Measurements from ENCODE around the gene SYNE3.
A peak's percentile ranks its signal among the peaks of the same experiment; 100 is the strongest.

Gene SYNE3

DNA sequence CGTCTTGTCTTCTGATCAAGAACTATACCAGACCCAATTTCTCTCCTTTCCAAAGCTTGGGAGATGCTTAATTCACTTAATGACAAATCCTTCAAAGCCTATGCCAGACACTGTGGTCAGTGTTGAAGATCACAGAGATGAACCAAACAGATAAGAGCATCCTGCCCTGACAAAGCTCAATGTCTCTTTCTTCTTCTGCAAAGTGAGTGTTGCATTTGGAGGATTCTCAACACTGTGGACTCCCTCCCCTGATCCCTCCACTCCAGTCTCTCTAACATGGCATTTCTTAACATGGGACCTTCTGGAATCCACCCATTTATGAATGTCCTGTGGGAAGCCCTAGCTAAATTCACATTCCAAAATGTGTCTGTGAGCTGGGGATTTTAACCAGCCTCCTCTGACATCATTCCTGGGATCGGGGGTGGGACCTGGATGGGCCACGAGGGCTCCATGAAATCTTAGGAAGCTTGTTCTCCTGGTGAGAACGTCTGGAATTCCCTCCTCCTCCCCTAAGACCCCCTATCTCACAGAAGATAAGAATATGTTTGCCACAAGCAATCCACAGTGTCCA is 20.3 kb downstream of the SYNE3 start:
- Histone ChIP-seq H3K27ac (replicated peaks) (peak overlapping the region; percentile 75), H3K4me3 (replicated peaks; ENCODE audit: insufficient read depth, low read length) (no peak overlapping the region), H3K27me3 (ENCODE audit: insufficient read depth, poor library complexity, severe bottlenecking) (no peaks in the 10 kb centered on the region)
- TF ChIP-seq GABPA (IDR thresholded peaks at IDR 0.05; ENCODE audit: low read depth) (no peak), SPI1 (IDR thresholded peaks at IDR 0.05; ENCODE audit: borderline replicate concordance, low read depth) (no peak), POLR2AphosphoS5 (IDR thresholded peaks at IDR 0.05; ENCODE audit: low read depth) (no peak)
- TF ChIP-seq, protein P1, sequence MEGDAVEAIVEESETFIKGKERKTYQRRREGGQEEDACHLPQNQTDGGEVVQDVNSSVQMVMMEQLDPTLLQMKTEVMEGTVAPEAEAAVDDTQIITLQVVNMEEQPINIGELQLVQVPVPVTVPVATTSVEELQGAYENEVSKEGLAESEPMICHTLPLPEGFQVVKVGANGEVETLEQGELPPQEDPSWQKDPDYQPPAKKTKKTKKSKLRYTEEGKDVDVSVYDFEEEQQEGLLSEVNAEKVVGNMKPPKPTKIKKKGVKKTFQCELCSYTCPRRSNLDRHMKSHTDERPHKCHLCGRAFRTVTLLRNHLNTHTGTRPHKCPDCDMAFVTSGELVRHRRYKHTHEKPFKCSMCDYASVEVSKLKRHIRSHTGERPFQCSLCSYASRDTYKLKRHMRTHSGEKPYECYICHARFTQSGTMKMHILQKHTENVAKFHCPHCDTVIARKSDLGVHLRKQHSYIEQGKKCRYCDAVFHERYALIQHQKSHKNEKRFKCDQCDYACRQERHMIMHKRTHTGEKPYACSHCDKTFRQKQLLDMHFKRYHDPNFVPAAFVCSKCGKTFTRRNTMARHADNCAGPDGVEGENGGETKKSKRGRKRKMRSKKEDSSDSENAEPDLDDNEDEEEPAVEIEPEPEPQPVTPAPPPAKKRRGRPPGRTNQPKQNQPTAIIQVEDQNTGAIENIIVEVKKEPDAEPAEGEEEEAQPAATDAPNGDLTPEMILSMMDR (IDR thresholded peaks at IDR 0.05; ENCODE audit: insufficient read depth, low read length) = no peak
- TF ChIP-seq, protein P2, sequence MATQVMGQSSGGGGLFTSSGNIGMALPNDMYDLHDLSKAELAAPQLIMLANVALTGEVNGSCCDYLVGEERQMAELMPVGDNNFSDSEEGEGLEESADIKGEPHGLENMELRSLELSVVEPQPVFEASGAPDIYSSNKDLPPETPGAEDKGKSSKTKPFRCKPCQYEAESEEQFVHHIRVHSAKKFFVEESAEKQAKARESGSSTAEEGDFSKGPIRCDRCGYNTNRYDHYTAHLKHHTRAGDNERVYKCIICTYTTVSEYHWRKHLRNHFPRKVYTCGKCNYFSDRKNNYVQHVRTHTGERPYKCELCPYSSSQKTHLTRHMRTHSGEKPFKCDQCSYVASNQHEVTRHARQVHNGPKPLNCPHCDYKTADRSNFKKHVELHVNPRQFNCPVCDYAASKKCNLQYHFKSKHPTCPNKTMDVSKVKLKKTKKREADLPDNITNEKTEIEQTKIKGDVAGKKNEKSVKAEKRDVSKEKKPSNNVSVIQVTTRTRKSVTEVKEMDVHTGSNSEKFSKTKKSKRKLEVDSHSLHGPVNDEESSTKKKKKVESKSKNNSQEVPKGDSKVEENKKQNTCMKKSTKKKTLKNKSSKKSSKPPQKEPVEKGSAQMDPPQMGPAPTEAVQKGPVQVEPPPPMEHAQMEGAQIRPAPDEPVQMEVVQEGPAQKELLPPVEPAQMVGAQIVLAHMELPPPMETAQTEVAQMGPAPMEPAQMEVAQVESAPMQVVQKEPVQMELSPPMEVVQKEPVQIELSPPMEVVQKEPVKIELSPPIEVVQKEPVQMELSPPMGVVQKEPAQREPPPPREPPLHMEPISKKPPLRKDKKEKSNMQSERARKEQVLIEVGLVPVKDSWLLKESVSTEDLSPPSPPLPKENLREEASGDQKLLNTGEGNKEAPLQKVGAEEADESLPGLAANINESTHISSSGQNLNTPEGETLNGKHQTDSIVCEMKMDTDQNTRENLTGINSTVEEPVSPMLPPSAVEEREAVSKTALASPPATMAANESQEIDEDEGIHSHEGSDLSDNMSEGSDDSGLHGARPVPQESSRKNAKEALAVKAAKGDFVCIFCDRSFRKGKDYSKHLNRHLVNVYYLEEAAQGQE (IDR thresholded peaks at IDR 0.05; ENCODE audit: insufficient replicate concordance, low read depth) = no peak
- no peak for DNase-seq (ENCODE audit: low read depth in 1 of 2, low spot score in 1 of 2)

DNA sequence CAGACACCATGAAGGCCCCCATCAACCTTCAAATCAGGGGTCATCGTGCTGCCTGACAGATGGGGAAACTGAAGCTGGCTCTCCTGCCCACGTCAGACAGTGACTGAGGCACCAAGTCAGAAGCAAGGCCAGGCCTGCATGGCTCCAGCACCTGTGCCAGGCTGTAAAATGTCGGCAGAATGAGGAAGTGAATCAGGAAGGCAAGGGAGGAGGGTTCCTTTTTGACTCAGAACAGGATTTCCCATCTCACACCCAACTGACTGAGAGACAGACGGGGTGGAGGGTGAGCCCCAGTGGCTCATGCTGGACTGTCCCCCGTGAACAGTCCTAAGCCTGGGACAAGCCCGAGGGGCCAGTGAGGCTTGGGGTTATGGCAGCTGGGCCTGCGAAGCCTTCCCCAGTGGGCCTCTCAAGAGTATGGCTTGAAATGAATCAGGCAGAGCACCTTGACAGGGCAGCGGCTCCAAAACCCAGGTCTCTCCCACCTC is 20.9 kb downstream of the SYNE3 start:
- peak in 1 of 2 experiments; percentile 77 for DNase-seq (ENCODE audit: low read depth in 1 of 2, low spot score in 1 of 2)
- Histone ChIP-seq H3K27me3 (ENCODE audit: insufficient read depth, poor library complexity, severe bottlenecking) (no peaks in the 10 kb centered on the region), H3K27ac (replicated peaks) (peak overlapping the region; percentile 75), H3K4me3 (replicated peaks; ENCODE audit: insufficient read depth, low read length) (no peak overlapping the region)
- TF ChIP-seq, protein P1 (IDR thresholded peaks at IDR 0.05; ENCODE audit: insufficient read depth, low read length) = no peak
- TF ChIP-seq GABPA (IDR thresholded peaks at IDR 0.05; ENCODE audit: low read depth) (no peak), SPI1 (IDR thresholded peaks at IDR 0.05; ENCODE audit: borderline replicate concordance, low read depth) (peak; percentile 99), POLR2AphosphoS5 (IDR thresholded peaks at IDR 0.05; ENCODE audit: low read depth) (peak; percentile 73)

DNA sequence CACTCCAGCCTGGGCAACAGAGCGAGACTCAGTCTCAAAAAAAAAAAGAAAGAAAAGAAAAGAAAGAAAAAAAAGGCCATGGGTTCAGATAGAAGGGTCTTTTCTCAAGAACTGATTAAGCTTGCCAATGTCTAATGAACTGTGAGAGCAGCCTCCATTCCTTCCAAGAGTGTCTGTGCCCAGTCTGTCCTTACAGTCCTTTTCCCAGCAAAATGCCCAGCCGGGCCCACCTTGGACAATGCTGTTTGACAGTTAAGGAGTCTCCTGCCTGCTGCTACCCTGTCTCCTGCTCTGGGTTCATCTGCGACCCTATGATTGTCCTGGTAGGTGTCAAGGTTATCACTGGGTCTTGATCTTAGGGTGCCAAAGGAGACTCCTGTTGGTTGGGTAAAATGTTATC is 21.4 kb downstream of the SYNE3 start:
- Histone ChIP-seq H3K27me3 (ENCODE audit: insufficient read depth, poor library complexity, severe bottlenecking) (no peaks in the 10 kb centered on the region), H3K4me3 (replicated peaks; ENCODE audit: insufficient read depth, low read length) (no peak overlapping the region), H3K27ac (replicated peaks) (peak overlapping the region; percentile 75)
- no peak for DNase-seq (ENCODE audit: low read depth in 1 of 2, low spot score in 1 of 2)
- no peak for TF ChIP-seq GABPA (IDR thresholded peaks at IDR 0.05; ENCODE audit: low read depth)
- TF ChIP-seq POLR2AphosphoS5 (IDR thresholded peaks at IDR 0.05; ENCODE audit: low read depth) = no peak
- TF ChIP-seq, protein P1 (IDR thresholded peaks at IDR 0.05; ENCODE audit: insufficient read depth, low read length) = no peak
- no peak for TF ChIP-seq SPI1 (IDR thresholded peaks at IDR 0.05; ENCODE audit: borderline replicate concordance, low read depth)
- TF ChIP-seq, protein P2 (IDR thresholded peaks at IDR 0.05; ENCODE audit: insufficient replicate concordance, low read depth) = no peak

Measured in HL-60 (cell line).